ENCODE data around the gene CSRNP3.

Gene CSRNP3

GRCh38 chr2:165471349-165471950 is 2.0 kb downstream of the CSRNP3 start:
- DNase-seq (ENCODE audit: low spot score), result no peak

- no peak for DNase-seq (ENCODE audit: low spot score)
Observed at GRCh38 chr2:165472922-165473321, 3.4 kb downstream of the CSRNP3 start.

- DNase-seq (ENCODE audit: low spot score), result no peak
Observed at GRCh38 chr2:165474619-165475276, 5.2 kb downstream of the CSRNP3 start.

- DNase-seq (ENCODE audit: low spot score), result no peak
Observed at GRCh38 chr2:165475277-165476004, 5.9 kb downstream of the CSRNP3 start.

GRCh38 chr2:165479856-165480255 is 10.4 kb downstream of the CSRNP3 start:
- DNase-seq (ENCODE audit: low spot score), result no peak

- DNase-seq (ENCODE audit: low spot score), result no peak
Observed at GRCh38 chr2:165494573-165494972, 25.1 kb downstream of the CSRNP3 start.

- no peak for DNase-seq (ENCODE audit: low spot score)
Observed at GRCh38 chr2:165497659-165498317, 28.3 kb downstream of the CSRNP3 start.

GRCh38 chr2:165499131-165499530 is 29.6 kb downstream of the CSRNP3 start:
- no peak for DNase-seq (ENCODE audit: low spot score)

- DNase-seq (ENCODE audit: low spot score), result no peak
Observed at GRCh38 chr2:165500001-165500400, 30.5 kb downstream of the CSRNP3 start.

- no peak for DNase-seq (ENCODE audit: low spot score)
Observed at GRCh38 chr2:165500816-165501215, 31.3 kb downstream of the CSRNP3 start.

GRCh38 chr2:165505514-165505913 is 36.0 kb downstream of the CSRNP3 start:
- no peak for DNase-seq (ENCODE audit: low spot score)

- no peak for DNase-seq (ENCODE audit: low spot score)
Observed at GRCh38 chr2:165508927-165509326, 39.4 kb downstream of the CSRNP3 start.

GRCh38 chr2:165513479-165513878 is 44.0 kb downstream of the CSRNP3 start:
- DNase-seq (ENCODE audit: low spot score), result no peak

GRCh38 chr2:165518611-165519010 is 49.1 kb downstream of the CSRNP3 start:
- DNase-seq (ENCODE audit: low spot score), result no peak

- no peak for DNase-seq (ENCODE audit: low spot score)
Observed at GRCh38 chr2:165522719-165523118, 53.2 kb downstream of the CSRNP3 start.

- no peak for DNase-seq (ENCODE audit: low spot score)
Observed at GRCh38 chr2:165524720-165525119, 55.2 kb downstream of the CSRNP3 start.

- no peak for DNase-seq (ENCODE audit: low spot score)
Observed at GRCh38 chr2:165528691-165529090, 59.2 kb downstream of the CSRNP3 start.

- DNase-seq (ENCODE audit: low spot score), result no peak
Observed at GRCh38 chr2:165529130-165529529, 59.6 kb downstream of the CSRNP3 start.

- no peak for DNase-seq (ENCODE audit: low spot score)
Observed at GRCh38 chr2:165533331-165533730, 63.8 kb downstream of the CSRNP3 start.

GRCh38 chr2:165535471-165535870 is 66.0 kb downstream of the CSRNP3 start:
- DNase-seq (ENCODE audit: low spot score), result no peak

GRCh38 chr2:165536851-165537499 is 67.5 kb downstream of the CSRNP3 start:
- DNase-seq (ENCODE audit: low spot score), result peak; percentile 2

- no peak for DNase-seq (ENCODE audit: low spot score)
Observed at GRCh38 chr2:165539985-165540384, 70.5 kb downstream of the CSRNP3 start.
